Endometrial microvascular endothelial cells (primary cell): ENCODE measurements around the gene INTS13. TPM values are rescaled to one million over a fixed set of nuclear protein-coding genes. Genes with fewer than 3 reads are reported as not detected.
"Not testable (repeated sequence)": the region's sequence is repeated elsewhere in the genome, so short reads cannot be mapped to it uniquely, and the experiment has no call there.

Source experiments
- in situ Hi-C: cut with HindIII; loops from 2 replicates; pipeline ENCODE4 v1.10.0; 2017; ENCODE audit warnings: low sequenced_read_pairs, low pct_unique_long_range_greater_than_20kb; ENCODE audit errors: inconsistent ontology term
- total RNA-seq: library from RNA; depleted of rRNA; stranded (reverse); fragments of >200 nt; gene quantifications from one replicate; pipeline ENCODE4 v1.2.3, GENCODE V29; 2015; ENCODE audit errors: inconsistent ontology term

INTS13 gene
- 85.9 TPM for total RNA-seq

GRCh38 chr12:26937863-26938700 is at the start of gene INTS13, which contains the start of gene FGFR1OP2:
INTS13 (minus strand) TSS chr12:26937981; CDS start chr12:26936803, 1,178 bp downstream.
FGFR1OP2 (plus strand) TSS chr12:26938470; CDS start chr12:26954159, 15,689 bp downstream.
- in situ Hi-C loops, result no loop called here

GRCh38 chr12:26982866-26983265 is 45.1 kb upstream of the INTS13 start:
- in situ Hi-C loops, result no loop called here

GRCh38 chr12:26979733-26980132 is 42.0 kb upstream of the INTS13 start:
- in situ Hi-C loops, result no loop called here

- in situ Hi-C loops, result no loop called here
Measured at GRCh38 chr12:26978801-26979200, 41.0 kb upstream of the INTS13 start.

GRCh38 chr12:26976687-26977086 is 38.9 kb upstream of the INTS13 start:
- in situ Hi-C loops, result no loop called here

- in situ Hi-C loops, result no loop called here
Measured at GRCh38 chr12:26971963-26972362, 34.2 kb upstream of the INTS13 start.

GRCh38 chr12:26970136-26970535 is 32.4 kb upstream of the INTS13 start:
- in situ Hi-C loops, result no loop called here

GRCh38 chr12:26966842-26967241 is 29.1 kb upstream of the INTS13 start:
- in situ Hi-C loops, result no loop called here

GRCh38 chr12:26963413-26963812 is 25.6 kb upstream of the INTS13 start:
- in situ Hi-C loops, result no loop called here

GRCh38 chr12:26961803-26962202 is 24.0 kb upstream of the INTS13 start:
- in situ Hi-C loops, result no loop called here

- in situ Hi-C loops, result not testable (repeated sequence)
Measured at GRCh38 chr12:26961391-26961790, 23.6 kb upstream of the INTS13 start.

GRCh38 chr12:26954027-26954426 is 16.2 kb upstream of the INTS13 start:
- in situ Hi-C loops, result no loop called here

GRCh38 chr12:26953447-26953846 is 15.7 kb upstream of the INTS13 start:
- in situ Hi-C loops, result no loop called here

- in situ Hi-C loops, result no loop called here
Measured at GRCh38 chr12:26948309-26948708, 10.5 kb upstream of the INTS13 start.

GRCh38 chr12:26941215-26941594 is 3.4 kb upstream of the INTS13 start:
- in situ Hi-C loops, result no loop called here

GRCh38 chr12:26940516-26941214 is 2.9 kb upstream of the INTS13 start:
- in situ Hi-C loops, result no loop called here

GRCh38 chr12:26939953-26940352 is 2.2 kb upstream of the INTS13 start:
- in situ Hi-C loops, result no loop called here

GRCh38 chr12:26939192-26939832 is 1.5 kb upstream of the INTS13 start:
- in situ Hi-C loops, result no loop called here

- in situ Hi-C loops, result no loop called here
Measured at GRCh38 chr12:26938701-26939062, 901 bp upstream of the INTS13 start.

- in situ Hi-C loops, result no loop called here
Measured at GRCh38 chr12:26937443-26937862, 328 bp downstream of the INTS13 start.
